Hepatocyte (in vitro differentiated cells): ENCODE data around the gene CD248. TPM values are rescaled to one million over a fixed set of nuclear protein-coding genes. Genes with fewer than 3 reads are reported as not detected.

Experiments
- DNase-seq: peaks from one replicate; pipeline ENCODE4 v3.0.0-alpha.2; 2016; ENCODE audit warnings: low spot score
- H2AFZ ChIP-seq: fragments of 200-600 bp; sonication (generic); 2 replicates; pipeline ENCODE4 v1.6.0; 2016; ENCODE audit warnings: antibody characterized with exemption, mild to moderate bottlenecking
- H3K27ac ChIP-seq: fragments of 200-600 bp; sonication (generic); 2 replicates; pipeline ENCODE4 v1.5.1; 2016; ENCODE audit warnings: mild to moderate bottlenecking
- H3K27me3 ChIP-seq: fragments of 200-600 bp; sonication (generic); 2 replicates; pipeline ENCODE4 v1.6.1; 2016
- H3K36me3 ChIP-seq: fragments of 200-600 bp; sonication (generic); replicated peaks from 2 replicates; pipeline ENCODE4 v1.5.1; 2016; ENCODE audit warnings: low read depth; ENCODE audit not compliant: insufficient read depth
- H3K4me1 ChIP-seq: fragments of 200-600 bp; sonication (generic); 2 replicates; pipeline ENCODE4 v1.5.1; 2016; ENCODE audit warnings: mild to moderate bottlenecking, moderate library complexity; ENCODE audit not compliant: insufficient read depth
- H3K4me2 ChIP-seq: fragments of 200-600 bp; sonication (generic); 2 replicates; pipeline ENCODE4 v1.6.0; 2016
- H3K4me3 ChIP-seq: fragments of 200-600 bp; sonication (generic); 2 replicates; pipeline ENCODE4 v1.5.1; 2016; ENCODE audit warnings: mild to moderate bottlenecking
- H3K79me2 ChIP-seq: fragments of 200-600 bp; sonication (generic); 2 replicates; pipeline ENCODE4 v1.6.0; 2017; ENCODE audit warnings: mild to moderate bottlenecking
- H3K9me2 ChIP-seq: fragments of 200-600 bp; sonication (generic); replicated peaks from 2 replicates; pipeline ENCODE4 v1.6.0; 2017; ENCODE audit warnings: mild to moderate bottlenecking; ENCODE audit not compliant: insufficient read depth
- H3K9me3 ChIP-seq: fragments of 200-600 bp; sonication (generic); 2 replicates; pipeline ENCODE4 v1.5.1; 2016; ENCODE audit warnings: low read depth, mild to moderate bottlenecking
- H4K20me1 ChIP-seq: fragments of 200-600 bp; sonication (generic); 2 replicates; pipeline ENCODE4 v1.6.0; 2016; ENCODE audit warnings: mild to moderate bottlenecking; ENCODE audit not compliant: insufficient read depth, poor library complexity, severe bottlenecking
- EZH2 ChIP-seq: fragments of 200-600 bp; sonication (generic); IDR thresholded peaks from 2 replicates; pipeline ENCODE4 v1.6.1; 2016; ENCODE audit warnings: antibody characterized with exemption, mild to moderate bottlenecking, borderline replicate concordance
- EZH2phosphoT487 ChIP-seq: fragments of 200-600 bp; sonication (generic); IDR thresholded peaks from one replicate; pipeline ENCODE4 v1.6.1; 2018; ENCODE audit warnings: antibody characterized with exemption, mild to moderate bottlenecking, low read depth, moderate library complexity; ENCODE audit not compliant: unreplicated experiment, severe bottlenecking
- WGBS: methylation state at CpG from one replicate; pipeline ENCODE4 v1.1.6; 2016; ENCODE audit warnings: low lambda C conversion rate; ENCODE audit errors: missing lambda C conversion rate; 5-methylcytosine and 5-hydroxymethylcytosine counted together
- polyA plus RNA-seq: library from polyadenylated mRNA; unstranded; fragments of >200 nt; fragmentation: Nextera tagmentation; extraction: Ambion mirVana; gene quantifications from 2 replicates; pipeline ENCODE4 v1.2.1, GENCODE V29; 2016
- total RNA-seq: library from RNA; depleted of rRNA; stranded (reverse); fragments of >200 nt; gene quantifications from 2 replicates; pipeline ENCODE4 v1.2.3, GENCODE V29; 2014
- TF ChIP-seq, protein P1 (sequence below): fragments of 200-600 bp; sonication (generic); IDR thresholded peaks from 2 replicates; pipeline ENCODE4 v1.5.1; 2016; ENCODE audit warnings: antibody characterized with exemption, mild to moderate bottlenecking; ENCODE audit not compliant: poor library complexity

CD248 gene
- total and polyA plus RNA-seq, 2 experiments from 2014 or later, result 24.6 to 210 TPM

GRCh38 chr11:66281001-66281400 lies 35.8 kb downstream of the CD248 start:
- Histone ChIP-seq H3K9me3 (no peaks in the 10 kb centered on the region), H3K4me3 (no peak overlapping the region), H4K20me1 (peaks cover 3% of the 10 kb centered on the region), H3K27me3 (no peaks in the 10 kb centered on the region), H3K36me3 (no peaks in the 10 kb centered on the region), H2AFZ (no peak overlapping the region), H3K4me2 (no peak overlapping the region), H3K79me2 (peaks cover 9% of the 10 kb centered on the region), H3K9me2 (no peaks in the 10 kb centered on the region), H3K27ac (no peak overlapping the region), H3K4me1 (peaks cover 9% of the 10 kb centered on the region)
- 75% methylated on average over 6 of the region's 6 CpGs for WGBS
- TF ChIP-seq EZH2phosphoT487 (no peak), EZH2 (no peak)
- TF ChIP-seq, protein P1, sequence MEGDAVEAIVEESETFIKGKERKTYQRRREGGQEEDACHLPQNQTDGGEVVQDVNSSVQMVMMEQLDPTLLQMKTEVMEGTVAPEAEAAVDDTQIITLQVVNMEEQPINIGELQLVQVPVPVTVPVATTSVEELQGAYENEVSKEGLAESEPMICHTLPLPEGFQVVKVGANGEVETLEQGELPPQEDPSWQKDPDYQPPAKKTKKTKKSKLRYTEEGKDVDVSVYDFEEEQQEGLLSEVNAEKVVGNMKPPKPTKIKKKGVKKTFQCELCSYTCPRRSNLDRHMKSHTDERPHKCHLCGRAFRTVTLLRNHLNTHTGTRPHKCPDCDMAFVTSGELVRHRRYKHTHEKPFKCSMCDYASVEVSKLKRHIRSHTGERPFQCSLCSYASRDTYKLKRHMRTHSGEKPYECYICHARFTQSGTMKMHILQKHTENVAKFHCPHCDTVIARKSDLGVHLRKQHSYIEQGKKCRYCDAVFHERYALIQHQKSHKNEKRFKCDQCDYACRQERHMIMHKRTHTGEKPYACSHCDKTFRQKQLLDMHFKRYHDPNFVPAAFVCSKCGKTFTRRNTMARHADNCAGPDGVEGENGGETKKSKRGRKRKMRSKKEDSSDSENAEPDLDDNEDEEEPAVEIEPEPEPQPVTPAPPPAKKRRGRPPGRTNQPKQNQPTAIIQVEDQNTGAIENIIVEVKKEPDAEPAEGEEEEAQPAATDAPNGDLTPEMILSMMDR, result no peak
- DNase-seq, result no peak

DNA sequence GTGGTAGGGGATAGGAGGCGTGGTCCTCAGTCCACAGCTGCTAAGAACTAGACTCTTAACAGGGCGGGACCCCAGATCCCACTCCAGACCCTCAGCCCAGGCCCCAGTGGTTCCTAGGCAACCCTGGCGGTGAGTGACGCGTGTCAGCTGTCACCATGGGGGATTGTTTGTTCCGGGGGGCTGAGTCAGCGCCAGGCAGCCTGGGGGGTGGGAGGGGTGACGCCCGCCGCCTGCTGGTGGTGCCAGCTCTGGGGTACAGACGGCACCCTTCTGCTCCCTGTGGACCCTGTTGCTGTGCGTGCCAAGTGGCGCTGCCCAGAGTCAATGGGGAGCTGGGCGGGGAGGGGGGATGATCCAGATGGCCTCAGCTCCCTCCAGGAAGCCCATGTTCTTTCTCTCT lies 36.4 kb downstream of the CD248 start:
- no peak for TF ChIP-seq EZH2
- TF ChIP-seq, protein P1, result no peak
- TF ChIP-seq EZH2phosphoT487, result no peak
- no peak for DNase-seq
- Histone ChIP-seq H3K4me3 (no peak overlapping the region), H3K9me2 (no peaks in the 10 kb centered on the region), H3K4me1 (peaks cover 9% of the 10 kb centered on the region), H3K4me2 (no peak overlapping the region), H3K27ac (no peak overlapping the region), H3K79me2 (peaks cover 5% of the 10 kb centered on the region), H4K20me1 (peaks cover 3% of the 10 kb centered on the region), H3K36me3 (no peaks in the 10 kb centered on the region), H3K9me3 (no peaks in the 10 kb centered on the region), H3K27me3 (no peaks in the 10 kb centered on the region), H2AFZ (no peak overlapping the region)
- WGBS, result 91% methylated on average over 8 of the region's 14 CpGs

- H3K4me2 ChIP-seq, result no peak overlapping the region
- 59% methylated on average over 8 of the region's 15 CpGs for WGBS
- peaks cover 9% of the 10 kb centered on the region for H3K4me1 ChIP-seq
- H3K9me3 ChIP-seq, result no peaks in the 10 kb centered on the region
- H2AFZ ChIP-seq, result no peak overlapping the region
- H3K36me3 ChIP-seq, result no peaks in the 10 kb centered on the region
- DNase-seq, result no peak
- TF ChIP-seq EZH2phosphoT487 (no peak), EZH2 (no peak)
- TF ChIP-seq, protein P1, result no peak
- no peaks in the 10 kb centered on the region for H3K27me3 ChIP-seq
- H3K79me2 ChIP-seq, result no peaks in the 10 kb centered on the region
- peaks cover 3% of the 10 kb centered on the region for H4K20me1 ChIP-seq
- H3K4me3 ChIP-seq, result no peak overlapping the region
- no peaks in the 10 kb centered on the region for H3K9me2 ChIP-seq
- no peak overlapping the region for H3K27ac ChIP-seq
Measured at GRCh38 chr11:66279092-66279734, 37.6 kb downstream of the CD248 start.
